HepG2 (cell line): ENCODE measurements around the gene ACTR3. TPM values are rescaled to one million over a fixed set of nuclear protein-coding genes. Genes with fewer than 3 reads are reported as not detected.

Source experiments
- ARID5B ChIP-seq: IDR thresholded peaks from 2 replicates; pipeline ENCODE4 v1.4.0; 2020; ENCODE audit warnings: mild to moderate bottlenecking, missing genetic modification reagents
- ATF4 ChIP-seq, 2 experiments: fragments of 450-650 bp in 1 of 2; sonication (generic) in 1 of 2; formaldehyde crosslinking; IDR thresholded peaks; 2 replicates each; pipeline versions ENCODE4 v1.5.0 to v1.8.0; 2020 to 2022; ENCODE audit warnings: mild to moderate bottlenecking in 1 of 2, missing genetic modification reagents in 1 of 2
- CEBPG ChIP-seq: IDR thresholded peaks from 2 replicates; pipeline ENCODE4 v1.6.1; 2016
- FOSL1 ChIP-seq: sonication (generic); formaldehyde crosslinking; IDR thresholded peaks from 2 replicates; pipeline ENCODE4 v1.9.0; 2021; ENCODE audit warnings: missing genetic modification reagents, borderline replicate concordance
- ISL2 ChIP-seq: sonication (generic); formaldehyde crosslinking; IDR thresholded peaks from 2 replicates; pipeline ENCODE4 v1.5.0; 2020; ENCODE audit warnings: missing genetic modification reagents
- KDM1A ChIP-seq: IDR thresholded peaks from 2 replicates; pipeline ENCODE4 v1.6.1; 2016; ENCODE audit warnings: missing compliant biosample characterization
- NONO ChIP-seq, 2 experiments: fragments of 450-650 bp in 1 of 2; sonication (generic) in 1 of 2; formaldehyde crosslinking in 1 of 2; IDR thresholded peaks in 1 of 2; conservative IDR thresholded peaks in 1 of 2; 2 replicates each; pipeline versions ENCODE4 v1.6.1 to v1.8.0; 2017 to 2022; ENCODE audit warnings: mild to moderate bottlenecking in 1 of 2, missing genetic modification reagents in 1 of 2, moderate library complexity in 1 of 2
- POLR2G ChIP-seq: fragments of 200-400 bp; formaldehyde crosslinking; IDR thresholded peaks from 2 replicates; pipeline ENCODE4 v1.6.1; 2018; ENCODE audit warnings: mild to moderate bottlenecking, low read depth, low read length, moderate library complexity
- PRDM15 ChIP-seq: sonication (generic); formaldehyde crosslinking; IDR thresholded peaks from 2 replicates; pipeline ENCODE4 v1.4.0; 2020; ENCODE audit warnings: missing genetic modification reagents
- RELA ChIP-seq: sonication (generic); formaldehyde crosslinking; IDR thresholded peaks from 2 replicates; pipeline ENCODE4 v1.4.0; 2020; ENCODE audit warnings: missing genetic modification reagents
- RXRA ChIP-seq: sonication (generic); formaldehyde crosslinking; IDR thresholded peaks from 2 replicates; pipeline ENCODE4 v1.5.1; 2020; ENCODE audit warnings: missing genetic modification reagents
- SOX5 ChIP-seq: IDR thresholded peaks from 2 replicates; pipeline ENCODE4 v1.6.1; 2016; ENCODE audit warnings: borderline replicate concordance
- SOX6 ChIP-seq, 2 experiments: fragments of 450-650 bp in 1 of 2; sonication (generic) in 1 of 2; formaldehyde crosslinking in 1 of 2; IDR thresholded peaks; 2 replicates each; pipeline versions ENCODE4 v1.4.0 to v1.6.1; 2017 to 2020; ENCODE audit warnings: antibody characterized with exemption in 1 of 2, mild to moderate bottlenecking in 1 of 2, missing genetic modification reagents in 1 of 2
- SP140L ChIP-seq: sonication (generic); formaldehyde crosslinking; IDR thresholded peaks from 2 replicates; pipeline ENCODE4 v1.4.0; 2020; ENCODE audit warnings: missing genetic modification reagents, borderline replicate concordance
- ZNF703 ChIP-seq: sonication (generic); formaldehyde crosslinking; IDR thresholded peaks from 2 replicates; pipeline ENCODE4 v1.5.1; 2020; ENCODE audit warnings: missing genetic modification reagents, mild to moderate bottlenecking, moderate library complexity, borderline replicate concordance
- ZNF800 ChIP-seq: sonication (generic); formaldehyde crosslinking; IDR thresholded peaks from 2 replicates; pipeline ENCODE4 v1.4.0; 2020; ENCODE audit warnings: missing genetic modification reagents
- polyA plus RNA-seq, 8 experiments: library from polyadenylated mRNA; depleted of rRNA in 3 of 8; stranded (reverse) in 7 of 8; unstranded in 1 of 8; fragments of >200 nt; fragmentation: Illumina TruSeq in 4 of 8; extraction: Trizol in 4 of 8; gene quantifications; 2 replicates each; pipeline versions ENCODE4 v1.2.1 to v1.2.3, GENCODE V29; 2011 to 2016; ENCODE audit warnings: low read depth in 4 of 8, missing spikeins in 1 of 8, mixed read lengths in 1 of 8; ENCODE audit not compliant: insufficient read depth in 1 of 8
- total RNA-seq, 5 experiments: library from RNA; depleted of rRNA; stranded (reverse); fragments of >200 nt; fragmentation: Illumina TruSeq; extraction: Trizol; gene quantifications; 2 replicates each; pipeline ENCODE4 v1.2.3, GENCODE V29; 2016; ENCODE audit warnings: low read depth in 1 of 5

The ACTR3 gene
- total and polyA plus RNA-seq, 2 of the 13 experiments (the other 11 are each of a cell fraction or from before 2014, with no cell fraction given) = 123 to 225 TPM

GRCh38 chr2:113894156-113894743, 4.4 kb downstream of the ACTR3 start (continued):
- TF ChIP-seq SOX6 (IDR thresholded peaks at IDR 0.05) = no peak
- TF ChIP-seq SOX6 (CRISPR knock-in tag; IDR thresholded peaks at IDR 0.05) = peak; percentile 74; the same call in 1 of the 2 replicates
- no peak for TF ChIP-seq NONO (IDR thresholded peaks at IDR 0.05)
- TF ChIP-seq NONO (CRISPR knock-in tag; conservative IDR thresholded peaks at IDR 0.05) = peak; percentile 56; the same call in 1 of the 2 replicates
- no peak for TF ChIP-seq ZNF703 (CRISPR knock-in tag)
- peak; percentile 80; the same call in 1 of the 2 replicates for TF ChIP-seq SP140L
- TF ChIP-seq ISL2 = peak; percentile 74; the same call in 1 of the 2 replicates
- TF ChIP-seq ZNF800 (CRISPR knock-in tag) = no peak
- peak; percentile 72; the same call in 1 of the 2 replicates for TF ChIP-seq RXRA (CRISPR knock-in tag)
- TF ChIP-seq FOSL1 (CRISPR knock-in tag) = 0 out of 2 replicates have a peak, but pooled peaks have one; percentile 30
- peak; percentile 57; the same call in 1 of the 2 replicates for TF ChIP-seq SOX5 (CRISPR knock-in tag)
- TF ChIP-seq PRDM15 (CRISPR knock-in tag) = peak; percentile 68; the same call in 1 of the 2 replicates
- TF ChIP-seq KDM1A (CRISPR knock-in tag) = peak; percentile 39; the same call in 1 of the 2 replicates
- TF ChIP-seq RELA = no peak
- TF ChIP-seq ATF4 (CRISPR knock-in tag; IDR thresholded peaks at IDR 0.05) = peak in 1 of 2 experiments; percentile 99; a peak in 2 of 4 replicates
- TF ChIP-seq POLR2G = peak; percentile 37; the same call in 1 of the 2 replicates
- TF ChIP-seq ARID5B (CRISPR knock-in tag) = peak; percentile 86
- peak; percentile 96 for TF ChIP-seq CEBPG (CRISPR knock-in tag)
